Measurements from ENCODE around the gene AFF3.

DNA sequence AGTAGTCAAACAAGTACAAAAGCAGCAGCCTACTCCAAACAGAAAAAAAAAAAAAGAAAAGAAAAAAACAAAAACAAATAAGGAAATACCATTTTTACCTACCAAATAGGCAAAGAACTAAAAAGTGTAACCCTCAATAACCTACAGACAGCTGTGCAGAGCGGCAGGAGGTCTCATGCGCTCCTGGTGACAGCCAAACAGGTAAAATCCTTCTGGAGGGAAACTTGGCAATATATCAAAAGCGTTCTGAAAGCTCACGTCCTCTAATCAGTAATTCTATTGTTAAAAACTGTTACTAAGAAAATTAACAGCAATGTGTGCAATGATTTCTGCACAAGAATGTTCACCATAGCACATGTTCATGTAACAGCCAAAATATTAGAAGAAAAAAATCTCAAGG, 105.6 kb downstream of the AFF3 start:
- TF ChIP-seq POLR2AphosphoS5 (IDR thresholded peaks at IDR 0.05; ENCODE audit: low read depth, low read length) = no peak
- TF ChIP-seq, protein P1, sequence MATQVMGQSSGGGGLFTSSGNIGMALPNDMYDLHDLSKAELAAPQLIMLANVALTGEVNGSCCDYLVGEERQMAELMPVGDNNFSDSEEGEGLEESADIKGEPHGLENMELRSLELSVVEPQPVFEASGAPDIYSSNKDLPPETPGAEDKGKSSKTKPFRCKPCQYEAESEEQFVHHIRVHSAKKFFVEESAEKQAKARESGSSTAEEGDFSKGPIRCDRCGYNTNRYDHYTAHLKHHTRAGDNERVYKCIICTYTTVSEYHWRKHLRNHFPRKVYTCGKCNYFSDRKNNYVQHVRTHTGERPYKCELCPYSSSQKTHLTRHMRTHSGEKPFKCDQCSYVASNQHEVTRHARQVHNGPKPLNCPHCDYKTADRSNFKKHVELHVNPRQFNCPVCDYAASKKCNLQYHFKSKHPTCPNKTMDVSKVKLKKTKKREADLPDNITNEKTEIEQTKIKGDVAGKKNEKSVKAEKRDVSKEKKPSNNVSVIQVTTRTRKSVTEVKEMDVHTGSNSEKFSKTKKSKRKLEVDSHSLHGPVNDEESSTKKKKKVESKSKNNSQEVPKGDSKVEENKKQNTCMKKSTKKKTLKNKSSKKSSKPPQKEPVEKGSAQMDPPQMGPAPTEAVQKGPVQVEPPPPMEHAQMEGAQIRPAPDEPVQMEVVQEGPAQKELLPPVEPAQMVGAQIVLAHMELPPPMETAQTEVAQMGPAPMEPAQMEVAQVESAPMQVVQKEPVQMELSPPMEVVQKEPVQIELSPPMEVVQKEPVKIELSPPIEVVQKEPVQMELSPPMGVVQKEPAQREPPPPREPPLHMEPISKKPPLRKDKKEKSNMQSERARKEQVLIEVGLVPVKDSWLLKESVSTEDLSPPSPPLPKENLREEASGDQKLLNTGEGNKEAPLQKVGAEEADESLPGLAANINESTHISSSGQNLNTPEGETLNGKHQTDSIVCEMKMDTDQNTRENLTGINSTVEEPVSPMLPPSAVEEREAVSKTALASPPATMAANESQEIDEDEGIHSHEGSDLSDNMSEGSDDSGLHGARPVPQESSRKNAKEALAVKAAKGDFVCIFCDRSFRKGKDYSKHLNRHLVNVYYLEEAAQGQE (IDR thresholded peaks at IDR 0.05; ENCODE audit: insufficient read depth in 1 of 2, low read depth in 2 of 2, low read length in 2 of 2) = no peak
- TF ChIP-seq SIN3A (IDR thresholded peaks at IDR 0.05; ENCODE audit: borderline replicate concordance, insufficient read depth, low read length) = no peak

Measured in PFSK-1 (cell line).